ENCODE measurements around the gene ZP1.
A peak's percentile ranks its signal among the peaks of the same experiment; 100 is the strongest.

The ZP1 gene

DNA sequence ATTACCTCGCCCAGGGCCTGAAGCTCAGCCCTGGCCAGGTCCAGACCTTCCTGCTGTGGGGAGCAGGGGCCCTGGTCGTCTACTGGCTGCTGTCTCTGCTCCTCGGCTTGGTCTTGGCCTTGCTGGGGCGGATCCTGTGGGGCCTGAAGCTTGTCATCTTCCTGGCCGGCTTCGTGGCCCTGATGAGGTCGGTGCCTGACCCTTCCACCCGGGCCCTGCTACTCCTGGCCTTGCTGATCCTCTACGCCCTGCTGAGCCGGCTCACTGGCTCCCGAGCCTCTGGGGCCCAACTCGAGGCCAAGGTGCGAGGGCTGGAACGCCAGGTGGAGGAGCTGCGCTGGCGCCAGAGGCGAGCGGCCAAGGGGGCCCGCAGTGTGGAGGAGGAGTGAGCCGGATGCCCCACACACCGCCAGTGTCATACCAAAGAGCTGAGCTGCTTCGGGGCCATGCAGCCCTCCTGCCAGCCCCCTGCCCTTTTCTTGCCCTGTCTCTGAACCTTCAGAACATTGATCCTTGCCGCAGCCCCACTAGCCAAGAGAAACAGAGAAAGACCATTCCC is 54.5 kb downstream of the ZP1 start:
- Histone ChIP-seq H3K9me3 (ENCODE audit: control insufficient read depth, insufficient read depth, low read length) (no peaks in the 10 kb centered on the region), H3K9ac (ENCODE audit: low read depth, low read length) (no peak overlapping the region), H3K36me3 (ENCODE audit: control insufficient read depth, insufficient read depth, low read length) (peaks cover 21% of the 10 kb centered on the region), H3K4me1 (ENCODE audit: control insufficient read depth, insufficient read depth, low read length) (peaks cover 6% of the 10 kb centered on the region), H3K4me3 (ENCODE audit: low read depth, low read length) (no peak overlapping the region), H3K27me3 (ENCODE audit: control insufficient read depth, insufficient read depth, low read length) (peaks cover 9% of the 10 kb centered on the region)

DNA sequence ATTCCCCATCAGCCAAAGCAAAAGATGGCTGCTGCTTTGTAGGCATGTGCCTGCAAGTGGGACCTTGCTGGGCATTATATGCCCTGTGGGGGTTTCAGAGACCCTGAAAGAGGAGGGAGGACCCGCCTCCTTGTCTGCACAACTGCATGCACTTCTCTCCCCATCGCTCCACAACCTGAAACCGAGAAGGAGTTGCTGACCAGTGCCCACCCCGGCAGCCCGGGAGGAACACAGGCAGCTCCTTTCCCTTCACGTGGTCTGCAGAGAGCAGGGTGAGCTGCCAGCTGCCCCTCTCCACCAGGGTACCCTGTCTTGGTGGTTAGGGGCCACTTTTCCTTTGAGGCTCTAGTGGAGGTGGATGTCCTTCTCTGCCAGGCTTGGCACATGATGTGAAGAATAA is 55.6 kb downstream of the ZP1 start:
- Histone ChIP-seq H3K9ac (ENCODE audit: low read depth, low read length) (no peak overlapping the region), H3K9me3 (ENCODE audit: control insufficient read depth, insufficient read depth, low read length) (no peaks in the 10 kb centered on the region), H3K36me3 (ENCODE audit: control insufficient read depth, insufficient read depth, low read length) (peaks cover 30% of the 10 kb centered on the region), H3K4me1 (ENCODE audit: control insufficient read depth, insufficient read depth, low read length) (peaks cover 6% of the 10 kb centered on the region), H3K27me3 (ENCODE audit: control insufficient read depth, insufficient read depth, low read length) (peaks cover 9% of the 10 kb centered on the region), H3K4me3 (ENCODE audit: low read depth, low read length) (no peak overlapping the region)

DNA sequence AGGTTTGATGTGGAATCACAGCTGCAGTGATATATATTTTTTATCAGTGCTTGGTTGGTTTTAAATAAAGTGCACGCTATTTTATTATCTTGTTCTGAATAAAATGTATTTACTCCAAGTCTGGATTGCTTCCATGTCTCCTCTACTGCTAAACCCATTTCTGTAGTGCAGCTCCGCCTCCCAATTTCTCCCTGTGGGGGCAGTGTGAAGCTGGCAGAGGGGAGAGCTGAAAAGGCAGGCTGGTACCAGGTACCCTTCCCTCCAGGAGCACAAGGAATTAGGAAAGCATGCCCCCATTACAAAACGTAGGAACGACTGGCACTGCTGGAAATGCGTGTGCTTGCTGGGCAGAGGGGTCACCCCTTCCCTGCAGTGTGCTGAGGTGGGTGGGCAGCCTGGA is 56.0 kb downstream of the ZP1 start:
- Histone ChIP-seq H3K4me3 (ENCODE audit: low read depth, low read length) (no peak overlapping the region), H3K4me1 (ENCODE audit: control insufficient read depth, insufficient read depth, low read length) (peaks cover 6% of the 10 kb centered on the region), H3K27me3 (ENCODE audit: control insufficient read depth, insufficient read depth, low read length) (peaks cover 9% of the 10 kb centered on the region), H3K36me3 (ENCODE audit: control insufficient read depth, insufficient read depth, low read length) (peaks cover 31% of the 10 kb centered on the region), H3K9ac (ENCODE audit: low read depth, low read length) (no peak overlapping the region), H3K9me3 (ENCODE audit: control insufficient read depth, insufficient read depth, low read length) (no peaks in the 10 kb centered on the region)

DNA sequence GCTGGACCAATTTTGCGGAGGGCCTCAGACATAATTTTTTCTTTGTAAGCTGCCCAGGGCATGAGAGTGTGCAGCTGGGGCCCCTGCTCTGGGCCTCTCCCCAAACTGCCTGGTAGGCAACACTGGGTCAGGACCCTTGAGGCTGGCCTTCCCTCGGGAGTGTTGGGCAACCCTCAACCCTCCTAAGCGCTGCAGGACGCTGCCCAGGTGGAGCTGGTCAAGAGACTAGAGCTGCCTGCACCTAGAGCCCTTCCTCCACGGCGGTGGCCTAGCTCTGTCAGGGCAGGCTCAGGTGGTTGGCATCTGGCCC is 56.4 kb downstream of the ZP1 start:
- Histone ChIP-seq H3K9ac (ENCODE audit: low read depth, low read length) (no peak overlapping the region), H3K4me3 (ENCODE audit: low read depth, low read length) (peak overlapping the region; percentile 77), H3K4me1 (ENCODE audit: control insufficient read depth, insufficient read depth, low read length) (peaks cover 6% of the 10 kb centered on the region), H3K36me3 (ENCODE audit: control insufficient read depth, insufficient read depth, low read length) (peaks cover 33% of the 10 kb centered on the region), H3K9me3 (ENCODE audit: control insufficient read depth, insufficient read depth, low read length) (no peaks in the 10 kb centered on the region), H3K27me3 (ENCODE audit: control insufficient read depth, insufficient read depth, low read length) (peaks cover 9% of the 10 kb centered on the region)

DNA sequence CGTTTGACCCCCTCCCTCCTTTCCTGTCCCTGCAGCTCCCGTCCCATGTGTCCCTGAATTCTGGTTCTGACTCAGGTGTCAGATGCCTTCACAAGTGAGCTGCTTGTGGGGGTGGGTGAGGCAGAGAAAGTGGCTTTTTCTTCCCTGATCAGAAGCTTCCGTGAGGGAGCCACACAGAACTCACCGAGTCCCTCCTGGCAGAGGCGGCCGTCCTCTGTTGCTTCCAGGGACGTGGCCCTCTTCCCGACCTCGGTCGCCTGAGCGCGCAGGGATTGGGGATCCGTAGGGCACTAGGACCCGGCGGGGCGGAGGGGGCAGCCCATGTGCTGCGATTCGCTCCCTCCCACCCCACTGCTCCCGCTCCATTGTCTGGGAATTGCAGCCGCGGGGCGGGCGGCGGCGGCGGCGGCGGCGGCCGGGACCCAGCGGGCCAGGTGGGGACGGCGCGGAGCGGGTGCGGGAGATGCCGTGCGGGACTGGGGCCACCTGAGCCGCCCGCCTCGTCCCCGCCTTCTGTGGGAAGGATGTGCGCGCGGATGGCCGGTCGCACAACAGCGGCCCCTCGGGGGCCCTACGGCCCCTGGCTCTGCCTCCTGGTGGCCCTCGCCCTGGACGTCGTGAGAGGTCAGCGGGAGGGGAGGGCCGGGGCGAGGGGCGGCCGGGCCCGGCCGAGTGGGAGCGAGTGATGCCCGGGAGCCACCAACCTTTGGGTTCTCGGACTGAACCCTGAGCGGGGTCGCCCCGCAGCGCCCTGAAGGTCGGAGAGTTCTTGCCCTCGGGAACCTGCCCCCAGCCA is 57.0 kb downstream of the ZP1 start, which contains the start of gene TMEM132A:
TSS of gene TMEM132A (plus strand) at position 351 of the 796 bp plus-strand sequence. CDS start at position 525, 174 bp downstream.
- H3K27me3 ChIP-seq (ENCODE audit: control insufficient read depth, insufficient read depth, low read length): peaks cover 9% of the 10 kb centered on the region
- H3K9ac ChIP-seq (ENCODE audit: low read depth, low read length): peak within 1 kb of the TSS; percentile 54
- peak within 1 kb of the TSS; percentile 77 for H3K4me3 ChIP-seq (ENCODE audit: low read depth, low read length)

More for the DNA sequence above, 57.0 kb downstream of the ZP1 start, which contains the start of gene TMEM132A:
- H3K9me3 ChIP-seq (ENCODE audit: control insufficient read depth, insufficient read depth, low read length): no peaks in the 10 kb centered on the region
- H3K4me1 ChIP-seq (ENCODE audit: control insufficient read depth, insufficient read depth, low read length): peaks cover 6% of the 10 kb centered on the region
- H3K36me3 ChIP-seq (ENCODE audit: control insufficient read depth, insufficient read depth, low read length): peaks cover 34% of the 10 kb centered on the region

All from iPS-15b (cell line).